ENCODE measurements around the gene TRIM72.
"Not testable (repeated sequence)": the region's sequence is repeated elsewhere in the genome, so short reads cannot be mapped to it uniquely, and the experiment has no call there.

TRIM72 gene

DNA sequence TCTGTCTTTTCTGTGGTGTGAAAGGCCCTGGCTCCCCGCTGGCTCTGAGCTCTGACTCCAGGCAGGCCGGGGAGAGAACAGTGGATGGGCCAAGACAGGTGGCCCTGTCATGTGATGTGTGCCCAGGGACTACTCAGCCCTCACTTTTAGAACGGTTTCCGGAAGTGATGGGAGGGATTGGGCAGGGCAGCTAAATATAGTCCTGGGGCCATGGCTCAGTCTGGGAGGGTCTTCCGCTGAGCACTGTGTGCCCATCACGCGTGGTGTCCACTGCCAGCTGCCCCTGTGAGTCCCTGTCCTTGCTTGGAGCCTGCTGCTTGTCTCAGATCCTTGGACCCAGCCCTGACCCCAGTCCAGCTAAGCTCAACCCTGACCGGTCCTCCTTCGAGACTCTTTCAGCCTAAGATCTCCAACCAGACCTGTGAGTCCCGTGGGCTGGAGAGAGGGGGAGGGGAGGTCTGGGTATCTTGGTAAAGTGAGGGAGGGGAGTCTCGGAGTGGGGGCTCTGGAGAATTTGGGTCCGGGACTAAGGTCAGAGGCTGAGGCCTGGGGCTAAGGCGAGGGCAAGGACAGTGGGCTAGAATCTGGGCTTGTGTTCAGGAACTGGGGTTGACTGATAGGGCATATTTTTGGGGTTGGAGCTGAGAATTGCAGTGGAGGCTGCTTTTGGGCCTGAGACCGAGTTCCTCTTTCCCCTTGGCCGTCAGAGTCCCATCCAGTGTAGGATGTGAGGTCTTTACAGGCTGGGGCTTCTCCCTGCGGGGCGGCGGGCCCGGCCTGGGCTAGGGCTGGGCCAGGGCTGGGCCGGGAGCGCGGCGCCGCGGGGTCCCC, at the start of gene TRIM72:
TRIM72 (plus strand) TSS at position 243 of the 831 bp plus-strand sequence. CDS start 620 bp downstream, outside the sequence.
- no peak for DNase-seq

DNA sequence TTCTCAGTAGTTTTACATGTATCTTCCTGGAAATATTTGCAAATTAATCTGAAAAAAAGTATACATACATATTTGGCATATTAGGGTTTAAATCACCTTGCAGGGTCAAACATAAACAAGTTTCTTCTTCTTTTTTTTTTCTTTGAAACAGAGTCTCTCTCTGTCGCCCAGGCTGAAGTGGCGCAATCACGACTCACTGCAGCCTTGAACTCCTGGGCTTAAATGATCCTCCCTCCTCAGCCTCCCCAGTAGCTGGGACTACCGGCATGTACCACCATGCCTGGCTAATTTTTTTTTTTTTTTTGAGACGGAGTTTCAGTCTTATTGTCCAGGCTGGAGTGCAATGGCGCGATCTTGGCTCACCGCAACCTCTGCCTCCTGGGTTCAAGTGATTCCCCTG, 46.6 kb upstream of the TRIM72 start:
- DNase-seq, result no peak

DNA sequence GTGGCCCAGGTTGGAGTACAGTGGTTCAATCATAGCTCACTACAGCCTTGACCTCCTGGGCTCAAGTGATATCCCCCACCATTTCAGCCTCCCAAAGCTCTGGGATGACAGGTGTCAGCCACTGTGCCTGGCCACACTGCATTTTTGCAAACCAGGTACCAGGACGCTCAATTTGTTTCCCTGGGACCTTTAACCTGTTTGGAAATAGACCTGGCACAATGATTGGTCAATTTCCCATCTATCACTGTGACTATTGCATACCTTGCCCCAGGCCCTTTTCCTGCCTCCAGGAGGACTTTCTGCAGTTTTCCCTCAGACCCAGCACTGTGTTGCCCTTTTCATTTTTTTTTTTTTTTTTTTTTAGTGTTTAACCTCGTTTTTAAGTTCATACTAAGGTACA, 45.1 kb upstream of the TRIM72 start:
- DNase-seq, result no peak

GRCh38 chr16:31170048-31170447, 43.9 kb upstream of the TRIM72 start:
- not testable (repeated sequence) for DNase-seq

DNA sequence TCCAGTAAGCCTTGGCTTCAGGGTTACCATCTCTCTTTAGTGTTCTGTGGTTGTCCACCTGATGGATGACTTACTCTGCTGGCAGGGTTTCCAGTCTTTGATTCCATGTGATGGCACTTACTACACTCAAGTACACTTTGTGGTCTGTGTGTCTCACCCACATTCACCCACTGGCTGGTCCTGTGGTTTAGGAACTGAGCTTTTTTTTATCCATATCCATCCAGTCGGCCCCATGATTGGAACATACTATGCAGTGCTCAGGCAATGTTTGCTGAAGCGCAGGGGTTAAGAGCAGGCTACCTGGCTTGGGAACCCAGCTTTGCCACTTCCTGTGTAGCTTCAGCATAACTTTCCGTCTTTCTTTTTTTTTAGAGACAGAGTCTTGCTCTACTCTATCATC, 36.8 kb upstream of the TRIM72 start:
- DNase-seq, result no peak

GRCh38 chr16:31179219-31179746, 34.6 kb upstream of the TRIM72 start:
- DNase-seq, result no peak

DNA sequence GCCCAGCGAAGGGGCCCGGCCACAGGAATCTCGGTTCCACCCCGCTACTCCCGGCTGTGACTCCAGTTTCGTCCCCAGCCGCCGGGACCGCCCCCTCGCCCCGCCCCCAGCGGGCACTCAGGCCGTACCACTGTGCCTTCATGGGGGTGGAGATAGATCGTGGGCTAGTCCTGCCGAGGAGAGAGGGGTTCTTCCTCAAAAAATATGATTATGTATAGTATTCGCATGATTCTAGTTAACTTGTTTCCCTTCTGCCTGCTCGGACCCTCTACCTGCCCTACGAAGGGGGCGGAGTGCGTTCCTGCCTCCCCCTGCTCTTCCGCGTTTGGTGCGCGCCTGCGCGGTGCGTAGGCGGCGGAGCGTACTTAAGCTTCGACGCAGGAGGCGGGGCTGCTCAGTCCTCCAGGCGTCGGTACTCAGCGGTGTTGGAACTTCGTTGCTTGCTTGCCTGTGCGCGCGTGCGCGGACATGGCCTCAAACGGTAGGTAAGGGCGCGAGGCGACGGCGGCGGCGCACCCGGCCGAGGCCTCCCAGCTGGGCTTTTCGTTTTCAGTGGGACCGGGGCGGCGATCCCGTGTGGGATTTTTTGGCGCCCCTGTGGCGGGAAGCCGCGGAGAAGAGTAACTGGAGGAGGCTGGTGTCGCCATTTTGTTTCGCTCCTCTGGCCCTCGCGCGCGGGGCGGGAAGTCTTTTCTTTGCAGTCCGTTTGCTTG, 34.0 kb upstream of the TRIM72 start, which contains the start of gene FUS:
FUS (plus strand) TSS at position 393 of the 713 bp plus-strand sequence; CDS start at position 469, 76 bp downstream.
- DNase-seq, result peak; percentile 38

DNA sequence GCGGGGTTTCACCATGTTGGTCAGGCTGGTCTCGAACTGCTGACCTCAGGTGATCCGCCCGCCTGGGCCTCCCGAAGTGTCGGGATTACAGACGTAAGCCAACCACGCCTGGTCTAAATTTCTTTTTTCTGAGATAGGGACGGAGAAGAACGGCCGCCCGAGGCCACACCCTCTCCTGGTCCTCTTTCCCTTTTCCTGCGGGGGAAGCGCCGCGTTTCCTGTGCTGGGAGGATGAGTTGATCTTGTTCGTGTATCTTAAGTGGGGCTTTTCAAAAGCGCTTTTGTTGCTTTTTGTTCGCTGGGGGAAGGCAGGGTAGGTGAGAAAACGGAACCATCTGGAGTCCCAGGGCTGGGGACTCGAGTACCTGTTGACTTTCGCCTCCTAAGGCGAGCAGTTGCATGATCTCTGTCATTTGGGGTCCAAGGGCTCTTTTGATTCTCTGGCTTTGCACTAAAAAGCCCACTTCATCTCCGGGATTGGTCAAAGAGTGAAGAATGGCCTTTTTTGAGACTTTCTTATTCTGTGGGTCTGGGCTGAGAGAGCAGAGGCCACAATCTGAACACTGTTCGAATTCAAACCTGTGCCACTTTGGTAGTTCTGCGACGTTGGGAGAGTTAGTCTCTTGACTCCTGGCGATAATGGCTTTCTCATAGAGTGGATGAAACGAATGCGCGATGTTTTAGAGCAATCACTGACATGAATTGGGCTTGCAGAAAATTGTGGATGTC, 32.7 kb upstream of the TRIM72 start:
- no peak for DNase-seq

- DNase-seq, result no peak
Measured at GRCh38 chr16:31182391-31182790, 31.5 kb upstream of the TRIM72 start.

DNA sequence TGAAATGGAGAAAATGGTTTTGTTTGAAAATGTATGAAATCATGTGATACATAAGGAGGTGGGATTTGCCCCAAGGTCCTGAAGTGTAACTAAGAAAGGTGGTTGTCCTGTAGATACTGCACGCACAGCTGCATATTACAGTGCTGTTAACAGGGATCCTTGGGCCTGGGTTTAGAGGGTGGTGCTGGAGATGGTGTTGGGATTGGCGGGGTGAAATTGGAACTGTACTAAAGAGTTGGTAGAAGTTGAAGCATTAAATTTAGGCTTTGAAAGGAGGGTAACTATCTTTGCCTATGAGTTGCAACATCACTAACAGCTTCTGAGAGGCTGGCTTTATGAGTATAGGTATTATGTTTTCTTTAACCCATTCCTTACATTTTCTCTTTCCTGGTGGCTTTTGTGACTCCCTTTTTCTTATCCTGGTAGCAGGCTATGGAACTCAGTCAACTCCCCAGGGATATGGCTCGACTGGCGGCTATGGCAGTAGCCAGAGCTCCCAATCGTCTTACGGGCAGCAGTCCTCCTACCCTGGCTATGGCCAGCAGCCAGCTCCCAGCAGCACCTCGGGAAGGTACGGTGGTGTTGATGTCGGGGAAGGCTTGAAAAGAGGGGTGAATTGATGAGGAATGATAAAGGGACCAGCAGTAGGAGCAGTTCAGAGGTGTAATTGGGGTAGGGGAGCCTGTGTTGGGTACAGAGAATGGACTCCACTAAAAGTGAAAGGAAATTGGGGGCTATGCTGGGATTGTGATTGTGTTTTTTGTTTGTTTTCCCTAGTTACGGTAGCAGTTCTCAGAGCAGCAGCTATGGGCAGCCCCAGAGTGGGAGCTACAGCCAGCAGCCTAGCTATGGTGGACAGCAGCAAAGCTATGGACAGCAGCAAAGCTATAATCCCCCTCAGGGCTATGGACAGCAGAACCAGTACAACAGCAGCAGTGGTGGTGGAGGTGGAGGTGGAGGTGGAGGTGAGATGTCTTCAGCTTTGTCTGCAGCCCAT, 30.2 kb upstream of the TRIM72 start:
- no peak for DNase-seq

DNA sequence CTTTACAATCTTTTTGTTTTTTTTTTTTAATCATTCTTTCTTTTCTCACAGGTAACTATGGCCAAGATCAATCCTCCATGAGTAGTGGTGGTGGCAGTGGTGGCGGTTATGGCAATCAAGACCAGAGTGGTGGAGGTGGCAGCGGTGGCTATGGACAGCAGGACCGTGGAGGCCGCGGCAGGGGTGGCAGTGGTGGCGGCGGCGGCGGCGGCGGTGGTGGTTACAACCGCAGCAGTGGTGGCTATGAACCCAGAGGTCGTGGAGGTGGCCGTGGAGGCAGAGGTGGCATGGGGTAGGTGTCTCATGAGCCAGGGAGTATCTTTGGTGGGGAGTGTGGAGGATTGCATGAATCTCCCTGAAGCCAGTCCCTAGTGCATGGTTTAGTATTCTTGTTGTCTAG, 29.0 kb upstream of the TRIM72 start:
- DNase-seq, result no peak

GRCh38 chr16:31185339-31185738, 28.6 kb upstream of the TRIM72 start:
- no peak for DNase-seq

DNA sequence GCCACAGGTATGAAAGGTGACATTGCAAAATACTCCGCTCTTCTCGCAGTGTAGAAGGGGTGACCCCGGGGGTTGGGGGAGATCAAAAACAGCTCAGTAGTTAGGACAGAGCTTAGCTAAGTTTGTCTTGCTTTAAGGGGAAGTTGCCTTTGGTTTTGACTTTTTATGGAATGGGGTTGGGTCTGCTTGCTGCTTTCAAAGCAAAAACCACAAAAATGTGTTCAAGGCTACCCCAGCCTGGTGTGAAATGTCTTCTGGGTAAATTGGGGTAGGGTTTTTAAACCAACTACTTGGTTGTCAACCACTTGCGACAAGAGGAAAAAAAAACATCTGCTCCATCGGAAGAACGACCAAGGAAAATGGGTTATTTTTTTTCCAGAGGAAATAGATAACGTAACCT, 27.7 kb upstream of the TRIM72 start:
- DNase-seq, result no peak

DNA sequence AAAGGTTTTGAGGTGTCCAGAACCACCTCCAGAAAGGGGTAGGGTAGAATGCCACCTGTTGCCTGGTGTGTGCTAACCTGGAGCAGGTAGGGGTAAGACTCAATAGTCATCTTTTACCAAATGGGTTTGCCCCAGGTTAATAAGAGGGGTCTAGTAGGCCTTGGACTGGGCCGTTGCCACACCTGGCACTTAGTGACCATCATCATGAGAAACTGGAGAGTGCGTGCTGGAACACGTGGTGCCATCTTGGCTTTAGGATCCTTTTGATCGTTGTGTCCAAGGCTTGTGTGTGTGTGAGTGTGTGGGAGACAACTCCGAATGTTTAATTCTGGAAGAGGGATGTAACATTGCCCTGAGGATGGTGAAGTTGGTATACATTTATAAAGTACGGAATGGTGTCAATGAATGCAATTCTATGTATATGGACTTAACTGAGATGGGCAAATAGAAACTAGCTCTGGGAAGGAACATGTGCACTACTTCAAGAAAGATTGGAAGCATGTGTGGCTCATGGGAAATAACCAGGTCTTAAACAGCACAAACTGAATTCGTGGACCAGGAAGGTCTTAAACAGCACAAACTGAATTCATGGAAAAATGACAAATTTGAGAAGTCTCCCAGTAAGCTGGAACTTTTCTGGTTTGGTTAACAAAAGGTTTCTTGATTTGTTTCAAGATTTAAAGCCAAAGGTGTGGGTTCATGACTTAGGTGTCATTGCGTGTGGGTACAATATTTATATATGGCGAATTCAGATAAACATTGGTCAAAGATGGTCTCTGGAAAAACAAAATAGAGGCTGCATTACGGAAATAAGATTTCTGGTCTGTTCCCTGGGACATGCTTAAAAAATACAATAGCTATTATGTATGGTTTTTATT, 26.8 kb upstream of the TRIM72 start:
- DNase-seq, result no peak

DNA sequence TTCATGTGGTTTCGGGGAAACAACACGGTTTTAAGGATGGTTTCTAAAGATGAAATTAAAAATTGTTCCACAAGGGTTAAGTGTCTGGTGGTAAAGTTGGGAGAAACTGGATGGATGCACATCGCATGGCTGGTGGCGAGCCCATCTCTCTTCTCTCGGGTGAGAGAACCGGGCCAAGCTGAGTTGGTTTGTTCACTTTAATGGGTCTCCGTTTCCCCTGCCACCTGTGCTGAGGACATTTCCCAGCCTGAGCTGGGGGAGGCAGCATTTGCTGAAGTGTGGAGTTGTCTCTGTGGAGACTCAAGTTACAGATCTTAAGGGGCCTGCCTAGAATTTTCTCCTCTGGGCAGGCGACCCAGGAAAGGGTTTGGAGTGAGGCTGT, 26.1 kb upstream of the TRIM72 start:
- DNase-seq, result no peak

GRCh38 chr16:31188450-31189411, 25.2 kb upstream of the TRIM72 start:
- DNase-seq, result no peak

DNA sequence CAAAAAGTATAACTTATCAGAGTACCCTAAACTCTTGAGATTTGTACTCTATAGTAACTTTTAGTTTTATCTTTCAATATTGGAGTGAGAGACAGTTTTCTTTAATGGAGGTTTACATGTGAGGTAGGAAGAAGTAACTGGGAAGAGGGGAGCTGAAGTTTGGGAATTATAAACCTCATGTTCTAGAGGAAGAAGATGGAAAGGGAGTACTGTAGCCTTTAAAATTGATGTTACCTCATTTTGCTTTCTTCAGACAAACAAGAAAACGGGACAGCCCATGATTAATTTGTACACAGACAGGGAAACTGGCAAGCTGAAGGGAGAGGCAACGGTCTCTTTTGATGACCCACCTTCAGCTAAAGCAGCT, 24.5 kb upstream of the TRIM72 start:
- no peak for DNase-seq

- DNase-seq, result no peak
Measured at GRCh38 chr16:31190061-31190460, 23.9 kb upstream of the TRIM72 start.

GRCh38 chr16:31190818-31191444, 23.0 kb upstream of the TRIM72 start:
- DNase-seq, result no peak

All from NCI-H524 treated with DMSO at 0.1 percent for 48 hours (cell line).